HL-60 (cell line): ENCODE measurements around the gene COASY.

Experiments
- DNase-seq, 2 experiments: peaks; one replicate each; pipeline ENCODE4 v3.0.0-alpha.2; 2010 to 2020; ENCODE audit warnings: low read depth in 1 of 2, low spot score in 1 of 2
- H3K27ac ChIP-seq: fragments of 250-450 bp; sonication (Bioruptor Pico); replicated peaks from 2 replicates; pipeline ENCODE4 v1.5.1; 2020; ENCODE audit warnings: mild to moderate bottlenecking, moderate library complexity
- H3K27me3 ChIP-seq: fragments of 250-450 bp; sonication (Bioruptor Pico); 2 replicates; pipeline ENCODE4 v1.5.1; 2021; ENCODE audit warnings: mild to moderate bottlenecking, moderate library complexity; ENCODE audit not compliant: insufficient read depth, poor library complexity, severe bottlenecking
- H3K4me3 ChIP-seq: replicated peaks from 2 replicates; pipeline ENCODE4 v1.5.1; 2011; ENCODE audit warnings: mild to moderate bottlenecking, control low read depth, low read length; ENCODE audit not compliant: insufficient read depth
- GABPA ChIP-seq: IDR thresholded peaks from 2 replicates; pipeline ENCODE4 v1.6.1; 2012; ENCODE audit warnings: low read depth
- POLR2AphosphoS5 ChIP-seq: IDR thresholded peaks from 2 replicates; pipeline ENCODE4 v1.6.1; 2012; ENCODE audit warnings: low read depth
- SPI1 ChIP-seq: IDR thresholded peaks from 2 replicates; pipeline ENCODE4 v1.6.1; 2012; ENCODE audit warnings: low read depth, mild to moderate bottlenecking, borderline replicate concordance
- TF ChIP-seq, protein P1 (sequence below): IDR thresholded peaks from one replicate; pipeline ENCODE4 v1.5.1; 2011; ENCODE audit warnings: low read length, control low read depth, inconsistent platforms; ENCODE audit not compliant: insufficient read depth
- TF ChIP-seq, protein P2 (sequence below): IDR thresholded peaks from 2 replicates; pipeline ENCODE4 v1.6.1; 2012; ENCODE audit warnings: low read depth; ENCODE audit not compliant: insufficient replicate concordance

COASY gene

DNA sequence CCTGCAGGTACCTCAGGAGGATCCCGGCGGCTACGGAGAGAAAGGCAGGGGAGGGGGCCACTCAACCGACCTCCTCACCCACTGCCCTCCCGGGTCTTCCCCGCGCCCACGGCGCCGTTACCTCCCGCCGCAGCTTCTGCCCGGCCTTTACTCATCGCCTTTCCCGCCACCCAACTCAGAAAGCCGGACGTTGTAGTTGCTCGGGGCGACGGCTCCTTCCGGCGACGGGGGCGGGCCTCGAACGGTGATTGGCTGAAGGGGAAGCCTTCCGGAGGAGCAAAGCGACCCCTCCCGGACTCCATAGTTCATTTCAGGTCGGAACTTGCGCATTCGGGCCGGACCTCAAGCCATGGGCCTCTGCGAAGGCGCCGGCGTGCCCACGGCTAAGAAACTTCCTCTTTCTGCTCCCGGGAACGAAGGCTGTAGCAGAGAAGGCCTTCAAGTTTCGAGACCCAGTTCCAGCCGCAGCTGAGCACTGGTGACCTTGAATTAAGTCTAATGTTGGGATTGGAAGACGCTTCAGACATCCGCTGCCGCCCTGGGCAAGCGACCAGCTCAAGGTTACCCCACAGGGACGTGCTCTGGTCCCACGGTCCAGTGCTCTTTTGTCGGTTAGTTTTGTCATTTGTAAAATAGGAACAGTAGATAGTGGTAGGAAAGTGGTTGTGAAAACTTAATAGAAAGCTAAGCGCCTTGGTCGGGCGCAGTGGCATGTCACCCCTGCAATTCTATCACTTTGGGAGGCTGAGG lies 15.8 kb downstream of the COASY start, which contains the start of gene PSMC3IP:
TSS of gene PSMC3IP (minus strand) at position 198 of the 750 bp plus-strand sequence. CDS start at position 155, 43 bp downstream.
- TF ChIP-seq SPI1 (no peak), POLR2AphosphoS5 (peak; percentile 81), GABPA (peak; percentile 93)
- TF ChIP-seq, protein P1, sequence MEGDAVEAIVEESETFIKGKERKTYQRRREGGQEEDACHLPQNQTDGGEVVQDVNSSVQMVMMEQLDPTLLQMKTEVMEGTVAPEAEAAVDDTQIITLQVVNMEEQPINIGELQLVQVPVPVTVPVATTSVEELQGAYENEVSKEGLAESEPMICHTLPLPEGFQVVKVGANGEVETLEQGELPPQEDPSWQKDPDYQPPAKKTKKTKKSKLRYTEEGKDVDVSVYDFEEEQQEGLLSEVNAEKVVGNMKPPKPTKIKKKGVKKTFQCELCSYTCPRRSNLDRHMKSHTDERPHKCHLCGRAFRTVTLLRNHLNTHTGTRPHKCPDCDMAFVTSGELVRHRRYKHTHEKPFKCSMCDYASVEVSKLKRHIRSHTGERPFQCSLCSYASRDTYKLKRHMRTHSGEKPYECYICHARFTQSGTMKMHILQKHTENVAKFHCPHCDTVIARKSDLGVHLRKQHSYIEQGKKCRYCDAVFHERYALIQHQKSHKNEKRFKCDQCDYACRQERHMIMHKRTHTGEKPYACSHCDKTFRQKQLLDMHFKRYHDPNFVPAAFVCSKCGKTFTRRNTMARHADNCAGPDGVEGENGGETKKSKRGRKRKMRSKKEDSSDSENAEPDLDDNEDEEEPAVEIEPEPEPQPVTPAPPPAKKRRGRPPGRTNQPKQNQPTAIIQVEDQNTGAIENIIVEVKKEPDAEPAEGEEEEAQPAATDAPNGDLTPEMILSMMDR: peak; percentile 3
- TF ChIP-seq, protein P2, sequence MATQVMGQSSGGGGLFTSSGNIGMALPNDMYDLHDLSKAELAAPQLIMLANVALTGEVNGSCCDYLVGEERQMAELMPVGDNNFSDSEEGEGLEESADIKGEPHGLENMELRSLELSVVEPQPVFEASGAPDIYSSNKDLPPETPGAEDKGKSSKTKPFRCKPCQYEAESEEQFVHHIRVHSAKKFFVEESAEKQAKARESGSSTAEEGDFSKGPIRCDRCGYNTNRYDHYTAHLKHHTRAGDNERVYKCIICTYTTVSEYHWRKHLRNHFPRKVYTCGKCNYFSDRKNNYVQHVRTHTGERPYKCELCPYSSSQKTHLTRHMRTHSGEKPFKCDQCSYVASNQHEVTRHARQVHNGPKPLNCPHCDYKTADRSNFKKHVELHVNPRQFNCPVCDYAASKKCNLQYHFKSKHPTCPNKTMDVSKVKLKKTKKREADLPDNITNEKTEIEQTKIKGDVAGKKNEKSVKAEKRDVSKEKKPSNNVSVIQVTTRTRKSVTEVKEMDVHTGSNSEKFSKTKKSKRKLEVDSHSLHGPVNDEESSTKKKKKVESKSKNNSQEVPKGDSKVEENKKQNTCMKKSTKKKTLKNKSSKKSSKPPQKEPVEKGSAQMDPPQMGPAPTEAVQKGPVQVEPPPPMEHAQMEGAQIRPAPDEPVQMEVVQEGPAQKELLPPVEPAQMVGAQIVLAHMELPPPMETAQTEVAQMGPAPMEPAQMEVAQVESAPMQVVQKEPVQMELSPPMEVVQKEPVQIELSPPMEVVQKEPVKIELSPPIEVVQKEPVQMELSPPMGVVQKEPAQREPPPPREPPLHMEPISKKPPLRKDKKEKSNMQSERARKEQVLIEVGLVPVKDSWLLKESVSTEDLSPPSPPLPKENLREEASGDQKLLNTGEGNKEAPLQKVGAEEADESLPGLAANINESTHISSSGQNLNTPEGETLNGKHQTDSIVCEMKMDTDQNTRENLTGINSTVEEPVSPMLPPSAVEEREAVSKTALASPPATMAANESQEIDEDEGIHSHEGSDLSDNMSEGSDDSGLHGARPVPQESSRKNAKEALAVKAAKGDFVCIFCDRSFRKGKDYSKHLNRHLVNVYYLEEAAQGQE: peak; percentile 13
- H3K27me3 ChIP-seq: no peaks in the 10 kb centered on the region
- DNase-seq: peak; percentile 91 to 98
- peak within 1 kb of the TSS; percentile 94 for H3K27ac ChIP-seq
- peak within 1 kb of the TSS; percentile 92 for H3K4me3 ChIP-seq

DNA sequence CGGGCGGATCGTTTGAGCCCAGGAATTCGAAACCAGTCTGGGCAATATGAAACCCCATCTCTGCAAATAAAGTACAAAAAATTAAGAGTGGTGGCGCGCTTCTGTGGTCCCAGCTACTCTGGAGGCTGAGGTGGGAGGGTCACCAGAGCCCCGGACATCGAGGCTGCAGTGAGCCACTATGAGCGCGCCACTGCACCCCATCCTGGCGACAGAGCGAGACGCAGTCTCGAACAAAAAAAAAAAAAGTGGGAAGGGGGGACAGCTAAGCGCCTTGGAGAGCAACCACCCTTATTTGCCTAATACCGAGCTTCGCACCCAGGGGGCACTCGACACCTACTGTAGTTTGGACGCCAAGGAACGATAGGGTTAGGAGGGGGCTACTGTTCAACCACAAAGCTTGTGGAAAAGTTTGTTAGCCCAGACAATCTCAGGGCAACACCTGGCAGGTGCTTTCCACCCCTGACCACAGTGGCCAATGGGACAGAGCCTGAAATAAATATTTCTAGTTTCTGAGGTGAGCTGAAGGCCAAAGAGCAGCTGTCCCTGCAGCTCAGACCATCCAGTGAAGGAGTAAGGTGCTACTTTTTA lies 16.4 kb downstream of the COASY start:
- DNase-seq: peak in 1 of 2 experiments; percentile 84
- Histone ChIP-seq H3K27me3 (no peaks in the 10 kb centered on the region), H3K4me3 (peak overlapping the region; percentile 37), H3K27ac (peak overlapping the region; percentile 94)
- TF ChIP-seq GABPA: no peak
- TF ChIP-seq, protein P1: peak; percentile 74
- TF ChIP-seq, protein P2: peak; percentile 10

DNA sequence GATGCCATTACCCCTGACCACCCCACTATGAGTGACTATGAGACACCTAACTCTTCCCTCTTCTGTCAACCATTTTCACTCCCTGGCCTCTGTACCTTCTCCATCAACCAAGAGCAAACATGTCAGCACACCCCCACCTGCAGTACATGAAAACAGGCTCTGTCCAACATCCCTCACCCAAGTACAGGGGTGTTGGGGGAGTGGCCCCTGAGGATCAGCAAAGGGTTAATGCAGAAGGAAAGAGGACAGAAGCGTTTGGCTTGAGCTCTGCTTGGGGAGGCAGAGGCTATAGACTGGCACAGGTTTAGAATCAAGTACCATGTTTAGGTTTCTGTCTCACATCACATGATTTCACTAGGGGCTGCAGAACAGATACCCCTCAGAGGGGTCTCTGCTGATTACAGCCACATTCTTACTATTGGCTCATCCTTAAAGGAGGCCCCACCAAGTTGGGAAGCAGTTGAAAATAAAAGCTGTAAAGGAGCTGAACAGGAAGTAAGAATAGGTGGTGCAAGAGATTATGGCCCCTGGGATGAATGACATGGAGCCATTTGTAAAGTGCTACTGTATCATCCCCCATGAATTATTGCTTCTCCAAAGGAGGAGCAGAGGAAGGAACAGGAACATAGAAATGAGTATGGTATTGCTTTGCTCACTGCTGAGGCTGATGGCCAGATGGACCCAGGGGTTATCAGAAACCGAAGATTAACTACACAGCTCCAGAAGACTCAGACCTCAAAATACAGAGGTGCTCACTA lies 18.0 kb downstream of the COASY start:
- no peak overlapping the region for H3K4me3 ChIP-seq
- DNase-seq: no peak
- H3K27ac ChIP-seq: no peak overlapping the region; the same call in 1 of the 2 replicates

DNA sequence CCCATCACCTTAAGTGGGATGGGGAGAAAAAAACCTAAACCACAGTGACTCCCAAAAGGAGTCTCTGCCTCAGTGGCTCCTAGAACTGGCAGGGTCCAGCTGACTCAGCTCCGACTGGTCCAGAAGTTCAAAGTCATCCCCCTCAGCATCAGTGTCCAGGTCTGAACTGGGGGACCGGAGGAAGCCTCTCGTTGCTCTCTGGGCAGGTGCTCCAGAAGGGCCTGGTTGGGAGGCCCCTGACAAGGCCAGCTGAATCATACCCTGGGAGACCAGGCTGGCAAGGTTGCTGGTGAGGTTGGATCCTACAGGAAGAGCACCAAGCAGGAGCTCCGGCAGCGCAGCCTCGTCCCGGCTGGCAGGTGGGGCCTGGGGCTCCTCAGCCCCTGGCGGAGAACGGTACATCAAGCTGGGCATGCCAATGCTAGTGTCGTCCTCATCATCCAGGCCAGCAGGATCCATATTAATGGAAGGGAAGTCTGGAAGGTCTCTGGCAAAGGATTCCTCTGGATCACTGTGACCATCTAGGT lies 19.9 kb downstream of the COASY start:
- Histone ChIP-seq H3K27me3 (no peaks in the 10 kb centered on the region), H3K27ac (no peak overlapping the region), H3K4me3 (no peak overlapping the region)
- TF ChIP-seq, protein P1: no peak
- TF ChIP-seq SPI1 (no peak), POLR2AphosphoS5 (no peak), GABPA (no peak)
- TF ChIP-seq, protein P2: no peak
- DNase-seq: no peak

More for the DNA sequence above, 18.0 kb downstream of the COASY start:
- H3K27me3 ChIP-seq: no peaks in the 10 kb centered on the region
- TF ChIP-seq SPI1: no peak
- TF ChIP-seq GABPA: no peak
